Stimulated activated memory B cell treated with anti-CD40 and anti-IgM and Interleukin-4, amounts not matched to agents 10 μg/mL and 1 μg/mL and 100 μg/mL, for 72 hours (primary cell): Measurements from ENCODE around the gene NCOR2.
A peak's percentile ranks its signal among the peaks of the same experiment; 100 is the strongest.

ENCODE experiments used
- ATAC-seq: fragments of 150-1000 bp; cut with Tn5 transposase; 2 replicates; pipeline ENCODE4 v1.10.0; 2021
- H3K27ac Mint-ChIP-seq: one replicate; pipeline ENCODE4 v1.8.0; 2022; ENCODE audit warnings: mild to moderate bottlenecking, mixed read lengths
- H3K27me3 Mint-ChIP-seq: one replicate; pipeline ENCODE4 v1.8.0; 2022; ENCODE audit warnings: mixed read lengths
- H3K36me3 Mint-ChIP-seq: one replicate; pipeline ENCODE4 v1.8.0; 2022; ENCODE audit warnings: mixed read lengths
- H3K4me1 Mint-ChIP-seq: one replicate; pipeline ENCODE4 v1.8.0; 2022; ENCODE audit warnings: mixed read lengths
- H3K4me3 Mint-ChIP-seq: one replicate; pipeline ENCODE4 v1.8.0; 2022; ENCODE audit warnings: mild to moderate bottlenecking, moderate library complexity, mixed read lengths
- H3K9me3 Mint-ChIP-seq: one replicate; pipeline ENCODE4 v1.8.0; 2022; ENCODE audit warnings: mixed read lengths

The NCOR2 gene

DNA sequence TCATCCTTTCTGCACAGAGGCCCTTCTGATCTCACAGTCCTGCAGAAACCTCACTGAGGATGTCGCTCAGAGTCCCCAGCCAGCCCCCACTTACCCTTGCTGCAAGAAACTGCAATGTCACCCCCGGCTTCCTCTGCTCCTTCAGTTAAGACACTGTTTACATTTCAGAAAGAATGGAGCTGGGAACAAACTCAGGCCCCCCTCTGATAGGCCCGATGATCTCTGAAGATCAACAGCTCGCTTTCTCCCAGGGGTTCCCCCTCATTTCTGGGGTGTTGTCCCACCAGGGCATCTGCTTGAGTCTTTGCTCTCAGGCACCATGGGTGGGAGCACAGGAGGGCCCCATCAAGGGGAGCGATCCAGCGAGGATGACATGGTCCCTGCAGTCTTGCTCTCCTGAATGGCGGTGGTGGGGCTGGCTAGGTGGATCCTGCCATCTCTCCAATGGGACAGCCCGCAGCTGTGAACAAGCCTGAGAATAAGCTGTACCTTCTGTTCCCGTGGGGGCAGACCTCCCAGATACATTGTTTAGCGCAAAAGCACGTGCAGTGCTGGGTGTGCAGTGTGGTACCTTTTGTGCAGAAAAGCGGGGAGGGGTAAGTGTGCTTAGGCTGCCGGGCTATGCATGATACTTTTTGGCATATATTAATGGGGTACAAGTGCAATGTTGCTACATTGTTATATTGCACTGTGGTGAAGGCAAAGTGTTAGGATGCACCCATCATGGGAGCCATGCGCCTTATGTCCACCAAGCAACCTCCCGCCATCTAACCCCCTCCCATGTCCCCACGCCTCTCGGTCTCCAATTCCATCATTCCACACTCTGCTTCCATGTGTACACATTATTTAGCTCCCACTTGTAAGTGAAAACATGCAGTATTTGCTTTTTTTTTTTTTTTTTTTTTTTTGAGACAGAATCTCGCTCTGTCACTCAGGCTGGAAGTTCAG is 6.7 kb upstream of the NCOR2 start:
- Mint-ChIP-seq H3K36me3 (no peaks in the 10 kb centered on the region), H3K9me3 (peaks cover 4% of the 10 kb centered on the region), H3K4me3 (no peak overlapping the region), H3K27me3 (peaks cover 10% of the 10 kb centered on the region), H3K4me1 (peaks cover 8% of the 10 kb centered on the region), H3K27ac (no peak overlapping the region)
- ATAC-seq = no peak

DNA sequence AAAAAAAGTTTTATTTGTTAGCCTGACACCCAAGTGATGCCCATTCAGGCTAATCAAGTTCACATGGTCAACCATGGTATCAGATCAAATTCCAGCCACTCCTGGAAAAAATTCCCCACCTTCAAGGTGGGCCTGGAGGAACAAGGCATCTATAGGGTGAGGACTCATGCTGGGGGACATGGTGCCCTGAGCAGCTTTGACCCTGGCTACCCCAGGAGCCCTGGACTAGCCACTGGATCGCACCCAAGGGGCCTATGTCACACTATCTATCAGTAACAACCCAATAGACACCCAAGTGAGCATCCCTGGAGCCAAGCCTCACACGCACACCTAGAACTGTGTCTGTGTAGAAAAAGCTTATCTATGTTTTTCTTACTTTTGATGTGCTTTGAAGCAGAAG is 4.1 kb upstream of the NCOR2 start:
- no peak for ATAC-seq
- H3K27ac Mint-ChIP-seq = no peak overlapping the region

DNA sequence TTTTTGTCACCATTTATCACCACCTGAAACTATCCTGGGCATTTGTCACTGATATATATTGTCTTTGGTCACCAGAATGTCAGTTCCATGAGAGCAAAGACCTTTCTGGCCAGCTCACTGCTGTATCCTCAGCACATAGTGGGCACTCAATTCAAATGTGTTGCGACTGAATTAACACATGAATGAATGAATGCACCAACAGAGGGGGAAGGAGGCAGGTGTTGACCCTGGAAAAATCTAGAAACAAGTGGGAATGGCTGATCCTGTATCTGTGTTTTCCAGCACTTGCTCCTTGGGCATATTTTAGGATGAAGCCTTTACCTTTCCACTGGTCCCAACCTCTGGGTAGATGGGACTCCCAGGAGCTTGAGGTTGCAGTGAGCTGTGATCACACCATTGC is 3.4 kb upstream of the NCOR2 start:
- no peaks in the 10 kb centered on the region for H3K9me3 Mint-ChIP-seq

More for the DNA sequence above, 4.1 kb upstream of the NCOR2 start:
- no peaks in the 10 kb centered on the region for H3K9me3 Mint-ChIP-seq
- H3K4me3 Mint-ChIP-seq = no peak overlapping the region
- no peaks in the 10 kb centered on the region for H3K36me3 Mint-ChIP-seq
- no peaks in the 10 kb centered on the region for H3K27me3 Mint-ChIP-seq
- H3K4me1 Mint-ChIP-seq = peaks cover 23% of the 10 kb centered on the region

DNA sequence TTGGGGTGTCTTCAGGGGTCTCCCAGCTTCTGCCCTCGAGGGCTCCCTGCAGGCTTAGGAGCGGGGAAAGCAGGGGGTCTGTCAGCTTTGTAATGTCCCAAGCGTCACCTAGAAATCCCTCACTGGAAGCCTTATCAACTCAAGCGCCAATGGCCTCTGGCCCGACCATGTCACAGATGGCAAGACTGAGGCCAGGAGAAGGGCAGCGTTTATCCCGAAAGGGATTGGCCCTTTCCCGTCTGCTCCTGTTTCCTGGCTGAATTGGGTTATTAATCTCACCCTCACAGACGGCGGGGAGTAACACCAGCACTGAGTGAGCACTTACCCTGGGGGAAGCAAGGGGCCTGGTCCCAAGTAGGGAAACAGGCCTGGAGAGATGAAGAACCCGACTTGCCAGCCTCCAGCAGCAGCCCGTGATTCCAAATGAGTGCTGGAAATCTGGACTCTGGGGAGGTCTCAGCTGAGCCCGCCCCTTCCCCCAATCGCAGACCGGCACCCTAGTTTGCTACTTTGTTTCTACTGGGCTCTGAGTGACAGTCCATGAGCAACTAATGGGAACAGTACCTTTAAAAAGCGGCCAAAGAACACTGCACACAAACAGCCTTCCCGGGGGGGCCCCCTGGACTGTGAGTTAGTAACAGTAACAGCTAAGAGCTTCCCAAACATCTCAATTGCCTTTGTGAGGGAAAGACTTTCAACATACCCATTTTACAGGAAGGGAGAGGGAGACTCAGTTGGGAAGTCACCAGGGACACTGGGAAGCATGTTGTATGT is 2.1 kb upstream of the NCOR2 start:
- H3K27me3 Mint-ChIP-seq = no peaks in the 10 kb centered on the region
- no peak overlapping the region for H3K4me3 Mint-ChIP-seq
- peak overlapping the region; percentile 81 for H3K27ac Mint-ChIP-seq
- H3K4me1 Mint-ChIP-seq = peaks cover 41% of the 10 kb centered on the region
- H3K36me3 Mint-ChIP-seq = no peaks in the 10 kb centered on the region
- H3K9me3 Mint-ChIP-seq = no peaks in the 10 kb centered on the region
- ATAC-seq = no peak

More for the DNA sequence above, 3.4 kb upstream of the NCOR2 start:
- no peak overlapping the region for H3K27ac Mint-ChIP-seq
- no peak for ATAC-seq
- peaks cover 29% of the 10 kb centered on the region for H3K4me1 Mint-ChIP-seq
- H3K36me3 Mint-ChIP-seq = no peaks in the 10 kb centered on the region
- no peak overlapping the region for H3K4me3 Mint-ChIP-seq
- H3K27me3 Mint-ChIP-seq = no peaks in the 10 kb centered on the region

DNA sequence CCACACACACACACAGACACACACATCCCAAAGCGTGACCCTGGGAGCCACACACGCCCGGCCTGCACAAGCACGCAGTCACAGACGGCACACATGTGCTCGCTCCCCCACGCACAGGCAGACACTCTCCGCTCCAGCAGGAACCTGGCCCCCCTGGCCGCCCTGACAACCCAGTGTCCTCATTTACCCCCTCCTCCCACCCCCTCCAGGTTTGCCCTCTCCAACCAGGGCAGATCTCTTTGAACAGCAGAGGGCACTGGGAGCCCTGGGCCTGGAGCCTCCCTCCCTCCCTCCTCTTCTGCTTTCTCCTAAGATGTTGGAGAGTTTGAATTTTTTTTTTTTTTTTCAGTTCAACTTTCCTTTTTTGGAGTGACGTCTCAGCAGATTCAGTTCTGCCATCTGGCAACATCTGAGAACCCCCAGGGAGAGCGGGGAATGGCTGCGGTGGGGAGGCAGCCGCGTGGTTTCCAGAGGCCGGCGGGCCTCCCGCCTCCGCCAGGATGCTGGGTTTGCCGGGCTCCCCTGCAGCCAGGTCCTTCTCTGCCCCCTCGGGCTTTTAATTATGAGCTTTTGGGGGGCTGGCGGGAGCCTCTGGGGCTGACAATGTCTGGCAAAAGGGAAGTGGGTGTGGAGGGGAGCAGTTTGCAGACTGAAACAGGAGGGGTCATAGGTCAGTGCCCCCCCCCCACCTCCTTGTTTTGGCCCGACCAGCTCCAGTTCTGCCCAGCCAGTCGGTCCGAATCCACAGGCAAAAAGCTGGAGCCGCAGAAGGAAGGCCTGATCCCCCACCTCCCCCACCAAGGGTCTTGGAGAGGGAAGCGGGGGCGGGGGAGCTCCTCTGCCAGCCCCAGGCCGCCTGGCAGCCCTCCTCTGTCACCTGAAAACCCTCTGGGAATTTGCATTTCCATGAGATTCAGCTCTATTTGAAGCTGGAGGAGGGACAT is 1.3 kb upstream of the NCOR2 start:
- peak overlapping the region; percentile 81 for H3K27ac Mint-ChIP-seq

DNA sequence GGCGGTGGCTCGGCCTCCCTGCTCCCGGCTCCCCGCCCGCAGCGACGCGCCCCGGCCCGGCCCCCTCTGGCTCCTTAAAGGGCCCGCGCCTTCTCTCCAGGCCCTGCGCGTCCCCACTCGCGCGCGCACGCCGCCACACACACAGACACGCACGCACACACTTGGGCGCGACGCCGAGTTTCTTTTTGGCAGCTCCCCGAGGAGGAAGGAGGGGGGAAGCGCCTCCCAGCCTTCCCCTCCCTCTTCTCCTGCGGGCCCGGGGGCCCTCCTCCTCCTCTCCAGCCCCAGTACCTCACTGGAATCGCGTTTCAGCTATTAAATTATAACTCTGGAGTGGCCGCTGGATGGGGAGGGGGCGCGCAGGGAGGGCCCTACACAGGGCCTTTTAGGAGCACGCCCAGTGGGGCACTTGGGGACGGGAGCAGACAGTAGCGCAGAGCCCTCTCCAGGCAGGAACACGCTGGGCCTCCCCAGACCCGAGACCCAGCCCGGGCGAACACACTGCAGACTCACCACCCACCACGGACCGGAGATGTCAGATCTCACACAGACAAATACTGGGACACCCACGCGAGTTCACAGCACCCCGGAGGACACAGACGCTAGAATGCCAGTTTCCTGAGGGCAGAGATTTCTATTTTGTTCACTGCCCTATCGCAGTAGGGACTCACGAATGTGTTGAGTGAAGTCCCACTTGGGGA is 411 bp upstream of the NCOR2 start:
- Mint-ChIP-seq H3K27ac (peak overlapping the region; percentile 81), H3K4me1 (peaks cover 56% of the 10 kb centered on the region), H3K27me3 (no peaks in the 10 kb centered on the region), H3K36me3 (no peaks in the 10 kb centered on the region), H3K9me3 (no peaks in the 10 kb centered on the region), H3K4me3 (peak overlapping the region; percentile 87)
- peak; percentile 82 for ATAC-seq

More for the DNA sequence above, 1.3 kb upstream of the NCOR2 start:
- H3K36me3 Mint-ChIP-seq = no peaks in the 10 kb centered on the region
- no peaks in the 10 kb centered on the region for H3K9me3 Mint-ChIP-seq
- H3K4me1 Mint-ChIP-seq = peaks cover 50% of the 10 kb centered on the region
- H3K4me3 Mint-ChIP-seq = peak overlapping the region; percentile 60
- peak; percentile 69 for ATAC-seq
- H3K27me3 Mint-ChIP-seq = no peaks in the 10 kb centered on the region

DNA sequence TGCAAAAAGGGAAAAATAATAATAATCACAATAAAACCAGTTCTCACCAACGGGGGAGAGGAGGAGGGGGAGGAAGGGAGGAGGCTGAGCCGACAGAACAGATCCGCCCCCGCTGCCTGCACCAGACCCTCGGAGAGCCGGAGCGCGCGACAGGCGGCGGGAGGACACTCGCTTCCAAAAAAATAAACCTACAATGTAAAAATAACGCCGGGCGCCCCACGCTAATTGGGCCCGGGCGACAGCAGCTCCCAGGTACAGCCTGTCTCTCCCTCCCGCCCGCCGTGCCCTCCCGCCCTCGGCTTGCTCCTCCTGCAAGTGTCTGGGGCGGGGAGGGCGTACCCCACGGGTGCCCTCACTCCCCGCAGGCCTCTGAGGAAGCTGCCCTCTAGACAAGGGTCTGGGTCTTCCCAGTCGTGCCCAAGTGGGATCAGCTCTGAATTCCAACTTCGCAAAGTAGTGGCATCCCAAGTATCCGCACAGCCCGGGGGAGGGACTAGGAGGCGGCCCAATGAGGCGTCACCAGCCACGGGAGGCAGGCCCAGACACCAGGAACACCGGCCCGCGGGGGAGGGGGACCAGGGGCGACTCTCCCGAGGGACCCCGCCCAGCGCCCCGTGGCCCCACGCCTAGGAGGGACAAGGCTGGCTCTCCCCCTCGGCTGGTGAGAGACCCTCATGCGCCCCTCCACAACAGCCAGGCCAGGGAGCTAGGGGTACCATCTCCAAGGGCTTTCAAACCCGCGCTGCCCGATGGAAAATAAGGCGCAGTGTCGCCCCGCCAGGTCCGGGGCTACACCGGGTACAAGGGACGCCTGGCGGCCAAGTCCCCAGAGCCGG is 1.0 kb downstream of the NCOR2 start:
- H3K4me1 Mint-ChIP-seq = peaks cover 67% of the 10 kb centered on the region
- ATAC-seq = peak; percentile 49
- peak overlapping the region; percentile 94 for H3K4me3 Mint-ChIP-seq
- H3K27ac Mint-ChIP-seq = peak overlapping the region; percentile 81
- no peaks in the 10 kb centered on the region for H3K36me3 Mint-ChIP-seq
- no peaks in the 10 kb centered on the region for H3K27me3 Mint-ChIP-seq
- no peaks in the 10 kb centered on the region for H3K9me3 Mint-ChIP-seq

DNA sequence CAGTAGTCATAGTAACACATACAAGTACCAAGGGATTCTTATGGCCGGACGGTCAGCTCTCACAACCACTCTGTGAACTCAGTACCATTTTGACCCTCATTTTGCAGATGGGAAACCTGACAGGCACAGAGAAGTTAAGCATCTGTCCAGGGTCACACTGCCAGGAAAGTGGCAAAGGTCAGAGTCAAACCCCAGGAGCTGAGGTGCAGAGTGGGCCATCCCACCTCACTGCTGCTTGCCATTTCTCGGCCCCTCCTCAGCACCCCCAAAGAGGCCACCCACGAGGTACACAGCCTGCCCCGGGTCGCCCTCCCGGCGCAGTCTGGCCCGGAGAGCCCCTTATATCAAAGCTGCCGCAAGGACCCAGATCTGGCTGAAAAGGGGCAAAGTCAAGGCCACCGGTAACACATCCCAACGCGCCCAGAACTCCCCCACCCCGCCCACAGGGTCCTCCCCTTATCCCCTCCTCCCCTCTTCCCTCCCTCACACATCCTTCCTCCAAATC is 1.7 kb downstream of the NCOR2 start:
- H3K4me3 Mint-ChIP-seq = peak overlapping the region; percentile 94
- peaks cover 74% of the 10 kb centered on the region for H3K4me1 Mint-ChIP-seq
- no peaks in the 10 kb centered on the region for H3K9me3 Mint-ChIP-seq
- ATAC-seq = no peak
- H3K27me3 Mint-ChIP-seq = no peaks in the 10 kb centered on the region
- H3K27ac Mint-ChIP-seq = peak overlapping the region; percentile 81
- no peaks in the 10 kb centered on the region for H3K36me3 Mint-ChIP-seq

DNA sequence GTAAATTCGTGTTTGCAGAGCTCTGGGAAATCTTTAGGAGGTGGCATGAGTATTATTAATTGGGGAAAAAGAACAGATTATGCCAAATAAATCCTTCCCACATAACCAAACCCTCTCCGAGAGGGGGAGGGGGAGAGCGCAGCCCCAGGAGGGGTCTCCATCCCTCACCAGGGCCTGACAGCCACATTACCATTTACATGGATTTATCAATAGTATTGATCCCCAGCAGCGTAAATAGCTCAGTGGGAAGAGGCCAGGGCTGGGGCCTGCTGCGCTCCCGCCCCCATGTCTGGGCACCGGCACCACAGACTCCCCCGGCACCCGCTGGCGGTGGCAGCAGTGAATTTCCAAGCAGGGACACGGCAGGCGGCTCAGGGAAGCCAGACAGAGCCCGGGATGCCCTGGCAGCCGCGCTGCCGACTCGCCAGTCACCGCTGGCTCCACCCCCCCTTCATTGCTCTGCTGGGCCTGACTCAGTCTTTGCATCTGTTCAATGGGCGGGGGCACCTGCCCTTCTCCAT is 2.4 kb downstream of the NCOR2 start:
- no peak for ATAC-seq
- Mint-ChIP-seq H3K4me1 (peaks cover 72% of the 10 kb centered on the region), H3K27ac (peak overlapping the region; percentile 81), H3K27me3 (no peaks in the 10 kb centered on the region), H3K36me3 (no peaks in the 10 kb centered on the region), H3K4me3 (peak overlapping the region; percentile 94), H3K9me3 (no peaks in the 10 kb centered on the region)

DNA sequence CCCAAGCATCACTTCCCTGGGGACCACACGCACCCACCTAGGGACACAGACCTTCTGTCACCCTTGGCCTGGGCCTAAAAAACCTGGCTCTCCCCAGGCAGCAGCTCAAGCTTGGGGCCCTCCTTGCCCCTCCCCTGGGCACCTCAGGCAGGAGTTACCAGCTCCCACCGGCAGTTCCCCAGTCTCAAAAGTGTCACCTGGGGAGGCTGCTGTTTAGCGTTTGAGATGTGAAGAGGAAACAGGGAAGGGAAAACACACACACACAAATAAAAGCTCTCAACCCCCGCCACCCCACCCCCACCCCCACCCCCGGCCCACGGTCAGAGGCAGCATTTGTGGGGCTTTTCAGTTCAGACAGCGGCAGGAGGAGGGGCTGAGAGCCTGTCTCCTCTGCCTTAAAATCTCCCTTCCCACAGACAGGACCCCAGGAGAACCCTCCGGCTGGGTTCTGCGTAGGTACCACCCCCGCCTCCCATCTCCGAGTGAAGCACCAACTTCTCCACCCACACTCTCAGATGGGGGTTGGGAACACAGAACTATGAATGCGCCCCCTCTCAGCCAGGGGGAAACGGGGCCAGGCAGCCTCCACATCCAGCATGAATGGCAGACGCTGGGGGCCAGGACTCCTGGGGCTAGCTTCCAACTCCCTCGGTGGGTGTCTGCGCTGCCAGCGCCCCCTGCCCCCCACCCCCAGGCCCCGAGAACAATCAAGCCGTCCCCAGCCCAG is 3.0 kb downstream of the NCOR2 start:
- Mint-ChIP-seq H3K27ac (peak overlapping the region; percentile 49), H3K36me3 (peaks cover 6% of the 10 kb centered on the region), H3K4me1 (peaks cover 76% of the 10 kb centered on the region), H3K9me3 (no peaks in the 10 kb centered on the region), H3K27me3 (no peaks in the 10 kb centered on the region), H3K4me3 (peak overlapping the region; percentile 48)
- no peak for ATAC-seq

DNA sequence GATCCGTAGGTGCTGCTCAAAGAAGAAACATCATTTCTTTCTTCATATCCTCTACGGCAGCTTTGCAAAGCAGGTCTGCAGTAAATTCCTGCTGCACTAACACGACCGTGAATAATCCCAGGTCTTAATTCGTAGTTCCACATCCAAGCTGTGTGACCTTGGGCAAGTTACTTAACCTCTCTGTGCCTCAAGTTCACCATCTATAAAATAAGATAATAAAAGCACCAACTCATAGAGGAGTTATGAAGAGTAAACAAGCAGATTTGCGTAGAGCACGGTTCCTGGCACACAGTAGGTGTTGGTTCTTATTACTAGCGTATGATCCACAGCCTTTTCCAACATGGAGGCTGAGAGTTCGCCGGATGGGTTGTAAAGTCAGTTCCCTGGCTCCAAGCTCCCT is 3.6 kb downstream of the NCOR2 start:
- peaks cover 75% of the 10 kb centered on the region for H3K4me1 Mint-ChIP-seq
- ATAC-seq = no peak
- no peaks in the 10 kb centered on the region for H3K9me3 Mint-ChIP-seq
- peaks cover 10% of the 10 kb centered on the region for H3K36me3 Mint-ChIP-seq
- H3K27me3 Mint-ChIP-seq = no peaks in the 10 kb centered on the region
- peak overlapping the region; percentile 49 for H3K27ac Mint-ChIP-seq
- no peak overlapping the region for H3K4me3 Mint-ChIP-seq

DNA sequence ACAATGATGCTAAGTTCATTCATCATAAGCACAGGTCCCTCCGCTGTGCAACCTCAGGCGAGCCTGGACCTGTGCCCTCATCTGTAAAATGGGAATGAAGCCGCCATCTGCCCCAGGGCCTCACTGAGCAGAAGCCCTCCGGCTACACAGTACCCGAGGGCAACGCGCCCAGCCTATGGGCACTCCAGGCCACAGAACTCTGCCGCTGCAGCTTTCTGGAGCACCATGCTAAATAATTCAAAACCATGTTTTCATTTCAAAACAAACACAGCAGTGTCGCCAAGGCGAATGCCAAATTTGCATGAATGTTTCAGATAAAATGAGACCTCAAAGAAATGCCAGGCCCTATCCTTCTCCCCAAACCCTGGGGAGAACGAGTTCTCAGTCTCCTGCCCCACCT is 4.0 kb downstream of the NCOR2 start:
- H3K9me3 Mint-ChIP-seq = no peaks in the 10 kb centered on the region
- H3K27me3 Mint-ChIP-seq = no peaks in the 10 kb centered on the region
- ATAC-seq = no peak
- peaks cover 10% of the 10 kb centered on the region for H3K36me3 Mint-ChIP-seq
- H3K4me1 Mint-ChIP-seq = peaks cover 73% of the 10 kb centered on the region
- H3K4me3 Mint-ChIP-seq = no peak overlapping the region
- H3K27ac Mint-ChIP-seq = peak overlapping the region; percentile 49

DNA sequence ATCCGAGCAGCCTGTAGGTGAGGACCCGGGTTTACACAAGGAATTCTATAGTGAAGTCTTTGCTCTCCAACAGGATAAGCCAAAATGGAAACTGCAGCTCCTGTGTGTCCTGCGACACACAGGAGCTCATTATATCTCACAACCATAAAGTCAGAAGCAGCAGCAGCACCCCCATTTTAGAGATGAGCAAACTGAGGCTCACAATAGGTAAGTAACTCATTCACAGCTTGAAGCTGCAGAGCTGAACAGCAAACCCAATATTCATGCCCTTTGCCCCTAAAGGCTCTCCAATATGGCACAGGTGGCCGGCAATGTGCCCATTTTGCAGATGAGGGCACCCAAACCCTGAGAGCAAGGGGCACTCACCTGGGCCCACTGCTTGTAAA is 4.6 kb downstream of the NCOR2 start:
- Mint-ChIP-seq H3K4me3 (no peak overlapping the region), H3K27ac (peak overlapping the region; percentile 13), H3K36me3 (peaks cover 10% of the 10 kb centered on the region), H3K9me3 (no peaks in the 10 kb centered on the region), H3K4me1 (peaks cover 73% of the 10 kb centered on the region), H3K27me3 (no peaks in the 10 kb centered on the region)
- ATAC-seq = no peak
